Colonic mucosa (tissue), 4 donors: ENCODE data around the gene CCL16. TPM values are rescaled to one million over a fixed set of nuclear protein-coding genes. Genes with fewer than 3 reads are reported as not detected.

Experiments
- DNase-seq: peaks from one replicate; pipeline ENCODE4 v3.0.0-alpha.2; 2020
- H3K27ac ChIP-seq: fragments of 200-600 bp; one replicate; pipeline ENCODE4 v1.8.0; 2021
- H3K27me3 ChIP-seq: fragments of 200-600 bp; one replicate; pipeline ENCODE4 v1.8.0; 2021
- H3K36me3 ChIP-seq: fragments of 200-600 bp; one replicate; pipeline ENCODE4 v1.8.0; 2021
- H3K4me1 ChIP-seq: fragments of 200-600 bp; one replicate; pipeline ENCODE4 v1.8.0; 2021; ENCODE audit warnings: mild to moderate bottlenecking
- H3K4me3 ChIP-seq: fragments of 200-600 bp; one replicate; pipeline ENCODE4 v1.8.0; 2021
- H3K9ac ChIP-seq, 2 donors: one replicate each; pipeline ENCODE4 v1.7.0; 2013; ENCODE audit warnings: control low read depth in 2 of 2, low read depth in 2 of 2, low read length in 2 of 2
- H3K9me3 ChIP-seq: fragments of 200-600 bp; one replicate; pipeline ENCODE4 v1.8.0; 2021
- CTCF ChIP-seq: fragments of 200-600 bp; IDR thresholded peaks from one replicate; pipeline ENCODE4 v1.8.0; 2022; ENCODE audit warnings: antibody characterized with exemption, mild to moderate bottlenecking
- intact Hi-C: fragments of 100-400 bp; cut with DNase I; formaldehyde crosslinking; loops from one replicate; pipeline ENCODE4 v1.14.1; 2022
- total RNA-seq, 2 donors: library from RNA; stranded (reverse); fragmentation: NEBNext Ultra II Directional in 1 of 2; extraction: Animal tissue kit (Norgen Biotek cat#: 25700) in 1 of 2; gene quantifications; one replicate each; pipeline ENCODE4 v1.2.1, GENCODE V29; 2021
- donor health status: healthy.
- donor health status: DM: no; HTN: no; CAD: no.
- donor health status: DM: no; HTN: no; CAD: no.

The CCL16 gene
- total RNA-seq, 2 donors from 2014 or later, result not detected

- DNase-seq, result no peak
- intact Hi-C loops, result no loop called here
- no peak overlapping the region for H3K9ac ChIP-seq
- H3K36me3 ChIP-seq, result no peaks in the 10 kb centered on the region
- no peak overlapping the region for H3K4me3 ChIP-seq
- H3K9me3 ChIP-seq, result no peaks in the 10 kb centered on the region
- TF ChIP-seq CTCF, result no peak
- no peak overlapping the region for H3K27ac ChIP-seq
- no peaks in the 10 kb centered on the region for H3K4me1 ChIP-seq
- H3K27me3 ChIP-seq, result no peaks in the 10 kb centered on the region
Measured at GRCh38 chr17:35984140-35984539, 2.8 kb upstream of the CCL16 start.

GRCh38 chr17:35982409-35983191 is 1.3 kb upstream of the CCL16 start:
- H3K4me3 ChIP-seq, result no peak overlapping the region
- no peaks in the 10 kb centered on the region for H3K27me3 ChIP-seq
- no peak overlapping the region for H3K27ac ChIP-seq
- no peaks in the 10 kb centered on the region for H3K4me1 ChIP-seq
- DNase-seq, result no peak
- no peak overlapping the region for H3K9ac ChIP-seq
- no peak for TF ChIP-seq CTCF
- H3K9me3 ChIP-seq, result no peaks in the 10 kb centered on the region
- H3K36me3 ChIP-seq, result no peaks in the 10 kb centered on the region
- intact Hi-C loops, result no loop called here

- Histone ChIP-seq H3K9ac (no peak overlapping the region), H3K36me3 (no peaks in the 10 kb centered on the region), H3K4me3 (no peak overlapping the region), H3K4me1 (no peaks in the 10 kb centered on the region), H3K9me3 (no peaks in the 10 kb centered on the region), H3K27me3 (no peaks in the 10 kb centered on the region), H3K27ac (no peak overlapping the region)
- DNase-seq, result no peak
- intact Hi-C loops, result no loop called here
- TF ChIP-seq CTCF, result no peak
Measured at GRCh38 chr17:35981908-35982330, 622 bp upstream of the CCL16 start.

GRCh38 chr17:35978346-35978745 is 3.0 kb downstream of the CCL16 start:
- Histone ChIP-seq H3K4me3 (no peak overlapping the region), H3K27me3 (no peaks in the 10 kb centered on the region), H3K9me3 (no peaks in the 10 kb centered on the region), H3K4me1 (no peaks in the 10 kb centered on the region), H3K9ac (no peak overlapping the region), H3K27ac (no peak overlapping the region), H3K36me3 (no peaks in the 10 kb centered on the region)
- no peak for DNase-seq
- no peak for TF ChIP-seq CTCF
- intact Hi-C loops, result loop anchor here (5.0 to 10.0 kb wide), 2 partner anchors 94 to 506 kb away; partner anchors contain the start of gene ZNHIT3

GRCh38 chr17:35977509-35977908 is 3.8 kb downstream of the CCL16 start:
- Histone ChIP-seq H3K4me3 (no peak overlapping the region), H3K9me3 (no peaks in the 10 kb centered on the region), H3K27me3 (no peaks in the 10 kb centered on the region), H3K9ac (no peak overlapping the region), H3K36me3 (no peaks in the 10 kb centered on the region), H3K4me1 (no peaks in the 10 kb centered on the region), H3K27ac (no peak overlapping the region)
- no peak for TF ChIP-seq CTCF
- intact Hi-C loops, result loop anchor here (5.0 to 10.0 kb wide), 2 partner anchors 95 to 507 kb away; partner anchors contain the start of gene ZNHIT3
- DNase-seq, result no peak
